Measurements from ENCODE around the gene TSPAN18. TPM values are rescaled to one million over a fixed set of nuclear protein-coding genes. Genes with fewer than 3 reads are reported as not detected.

The TSPAN18 gene
- total RNA-seq, 1 donor from 2014 or later = 717 TPM

DNA sequence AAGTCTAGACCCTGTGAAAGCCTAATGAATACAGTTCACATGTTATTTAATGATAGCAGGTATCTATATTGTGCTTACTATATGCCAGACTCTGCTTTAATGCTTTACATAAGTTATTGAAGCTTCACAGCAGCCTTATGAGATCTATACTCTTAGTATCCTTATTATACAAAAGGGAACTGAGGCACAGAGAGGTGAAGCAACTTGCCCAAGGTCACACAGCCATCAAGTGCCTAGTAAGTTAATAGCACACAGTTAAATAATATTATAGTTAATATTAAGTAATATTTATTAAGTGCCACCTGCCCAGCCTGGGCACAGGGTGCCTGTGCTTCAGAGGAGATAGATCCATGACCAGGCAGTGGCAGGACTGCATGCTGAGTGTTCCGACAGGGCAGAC is 145.8 kb downstream of the TSPAN18 start:
- Mint-ChIP-seq H3K4me3 (ENCODE audit: unreplicated experiment) (no peak overlapping the region), H3K27me3 (ENCODE audit: unreplicated experiment) (peaks cover 36% of the 10 kb centered on the region), H3K4me1 (ENCODE audit: unreplicated experiment) (peaks cover 52% of the 10 kb centered on the region), H3K27ac (ENCODE audit: unreplicated experiment) (no peak overlapping the region), H3K9me3 (ENCODE audit: unreplicated experiment) (no peaks in the 10 kb centered on the region), H3K36me3 (ENCODE audit: low read depth, unreplicated experiment) (peaks cover 32% of the 10 kb centered on the region)
- DNase-seq (ENCODE audit: low spot score) = no peak
- TF ChIP-seq CTCF (IDR thresholded peaks at IDR 0.05; ENCODE audit: unreplicated experiment) = no peak

- H3K4me1 Mint-ChIP-seq (ENCODE audit: unreplicated experiment) = peaks cover 43% of the 10 kb centered on the region
- H3K4me3 Mint-ChIP-seq (ENCODE audit: unreplicated experiment) = no peak overlapping the region
- H3K27me3 Mint-ChIP-seq (ENCODE audit: unreplicated experiment) = peaks cover 27% of the 10 kb centered on the region
- no peak for TF ChIP-seq CTCF (IDR thresholded peaks at IDR 0.05; ENCODE audit: unreplicated experiment)
- H3K27ac Mint-ChIP-seq (ENCODE audit: unreplicated experiment) = no peak overlapping the region
- DNase-seq (ENCODE audit: low spot score) = no peak
- peaks cover 23% of the 10 kb centered on the region for H3K36me3 Mint-ChIP-seq (ENCODE audit: low read depth, unreplicated experiment)
- no peaks in the 10 kb centered on the region for H3K9me3 Mint-ChIP-seq (ENCODE audit: unreplicated experiment)
Observed at GRCh38 chr11:44873537-44873936, 146.8 kb downstream of the TSPAN18 start.

DNA sequence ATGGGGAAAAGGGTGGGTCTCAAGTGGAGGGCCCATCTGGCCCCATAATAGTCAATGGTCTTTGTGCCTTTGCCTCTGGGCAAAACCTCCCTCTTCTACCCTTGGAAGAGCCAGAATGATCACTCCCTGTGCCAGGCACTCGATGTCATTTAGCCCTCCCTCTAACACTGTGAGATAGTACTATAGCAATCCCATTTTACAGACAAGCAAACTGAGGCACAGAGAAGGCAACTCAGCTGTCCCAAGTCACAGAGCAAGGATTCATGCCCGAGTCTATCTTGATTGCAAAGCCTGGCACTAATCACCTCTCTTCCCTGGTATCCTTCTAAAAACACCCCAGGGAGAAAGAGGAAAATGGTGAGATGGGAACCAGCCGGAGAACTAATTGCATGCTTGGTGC is 147.5 kb downstream of the TSPAN18 start:
- H3K27ac Mint-ChIP-seq (ENCODE audit: unreplicated experiment) = no peak overlapping the region
- H3K4me1 Mint-ChIP-seq (ENCODE audit: unreplicated experiment) = peaks cover 38% of the 10 kb centered on the region
- H3K4me3 Mint-ChIP-seq (ENCODE audit: unreplicated experiment) = no peak overlapping the region
- no peak for TF ChIP-seq CTCF (IDR thresholded peaks at IDR 0.05; ENCODE audit: unreplicated experiment)
- DNase-seq (ENCODE audit: low spot score) = no peak
- no peaks in the 10 kb centered on the region for H3K9me3 Mint-ChIP-seq (ENCODE audit: unreplicated experiment)
- H3K27me3 Mint-ChIP-seq (ENCODE audit: unreplicated experiment) = peaks cover 21% of the 10 kb centered on the region
- H3K36me3 Mint-ChIP-seq (ENCODE audit: low read depth, unreplicated experiment) = peaks cover 19% of the 10 kb centered on the region

DNA sequence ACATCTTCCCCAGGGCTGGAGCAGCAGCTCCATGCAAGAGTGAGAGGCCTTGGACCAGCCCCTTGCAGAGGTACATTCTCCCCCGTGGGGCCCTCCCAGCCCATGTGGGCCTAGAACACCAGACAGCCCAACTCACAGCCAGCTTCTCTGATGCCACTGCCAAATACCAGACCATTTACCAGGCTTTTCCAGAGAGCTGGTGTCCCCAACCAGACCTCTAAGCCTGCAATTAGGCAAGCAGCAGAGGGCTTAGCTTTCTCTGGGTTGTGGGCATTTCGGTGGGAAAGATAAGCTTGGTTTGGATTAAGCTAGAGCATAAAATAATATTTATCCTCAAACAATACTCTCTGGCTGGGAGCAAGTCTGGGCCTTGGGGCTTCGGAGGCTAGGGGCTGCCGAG is 148.3 kb downstream of the TSPAN18 start:
- Mint-ChIP-seq H3K36me3 (ENCODE audit: low read depth, unreplicated experiment) (peaks cover 16% of the 10 kb centered on the region), H3K4me1 (ENCODE audit: unreplicated experiment) (peaks cover 32% of the 10 kb centered on the region), H3K4me3 (ENCODE audit: unreplicated experiment) (no peak overlapping the region), H3K27ac (ENCODE audit: unreplicated experiment) (no peak overlapping the region), H3K9me3 (ENCODE audit: unreplicated experiment) (no peaks in the 10 kb centered on the region), H3K27me3 (ENCODE audit: unreplicated experiment) (peaks cover 21% of the 10 kb centered on the region)
- TF ChIP-seq CTCF (IDR thresholded peaks at IDR 0.05; ENCODE audit: unreplicated experiment) = no peak
- no peak for DNase-seq (ENCODE audit: low spot score)

GRCh38 chr11:44876194-44876723 is 149.5 kb downstream of the TSPAN18 start:
- no peaks in the 10 kb centered on the region for H3K9me3 Mint-ChIP-seq (ENCODE audit: unreplicated experiment)
- H3K27ac Mint-ChIP-seq (ENCODE audit: unreplicated experiment) = no peak overlapping the region
- H3K27me3 Mint-ChIP-seq (ENCODE audit: unreplicated experiment) = peaks cover 16% of the 10 kb centered on the region
- H3K4me1 Mint-ChIP-seq (ENCODE audit: unreplicated experiment) = peaks cover 20% of the 10 kb centered on the region
- peaks cover 6% of the 10 kb centered on the region for H3K36me3 Mint-ChIP-seq (ENCODE audit: low read depth, unreplicated experiment)
- H3K4me3 Mint-ChIP-seq (ENCODE audit: unreplicated experiment) = no peak overlapping the region
- no peak for DNase-seq (ENCODE audit: low spot score)
- TF ChIP-seq CTCF (IDR thresholded peaks at IDR 0.05; ENCODE audit: unreplicated experiment) = no peak
